ENCODE data around the gene PARD6B.

GRCh38 chr20:50688256-50688975 lies 43.0 kb upstream of the PARD6B start:
- TF ChIP-seq CTCF (IDR thresholded peaks at IDR 0.05; ENCODE audit: low read depth, low read length) (no peak), EZH2phosphoT487 (IDR thresholded peaks at IDR 0.05; ENCODE audit: low read depth) (no peak)

All from OCI-LY3 (cell line).